NCI-H510A treated with DMSO at 0.1 percent for 48 hours (cell line): ENCODE data around the gene RUNX3.

ENCODE experiments used
- DNase-seq: peaks from one replicate; lab custom pipeline; 2025; lab: John Stamatoyannopoulos, UW

Gene RUNX3

GRCh38 chr1:24886241-24886640 lies 43.8 kb downstream of the RUNX3 start:
- DNase-seq: no peak

GRCh38 chr1:24884751-24885150 lies 45.3 kb downstream of the RUNX3 start:
- DNase-seq: no peak

- DNase-seq: no peak
Observed at GRCh38 chr1:24881034-24881433, 49.0 kb downstream of the RUNX3 start.

- no peak for DNase-seq
Observed at GRCh38 chr1:24878775-24879742, 51.0 kb downstream of the RUNX3 start.

- no peak for DNase-seq
Observed at GRCh38 chr1:24878045-24878444, 52.0 kb downstream of the RUNX3 start.

GRCh38 chr1:24875991-24876506 lies 54.0 kb downstream of the RUNX3 start:
- no peak for DNase-seq

- DNase-seq: no peak
Observed at GRCh38 chr1:24875257-24875656, 54.8 kb downstream of the RUNX3 start.

- no peak for DNase-seq
Observed at GRCh38 chr1:24874611-24875234, 55.4 kb downstream of the RUNX3 start.

- no peak for DNase-seq
Observed at GRCh38 chr1:24874056-24874455, 56.0 kb downstream of the RUNX3 start.

- no peak for DNase-seq
Observed at GRCh38 chr1:24873148-24873547, 56.9 kb downstream of the RUNX3 start.

GRCh38 chr1:24872061-24872850 lies 57.8 kb downstream of the RUNX3 start:
- no peak for DNase-seq

GRCh38 chr1:24871306-24871901 lies 58.7 kb downstream of the RUNX3 start:
- no peak for DNase-seq

GRCh38 chr1:24870551-24871195 lies 59.4 kb downstream of the RUNX3 start:
- no peak for DNase-seq

- DNase-seq: no peak
Observed at GRCh38 chr1:24868016-24868875, 61.8 kb downstream of the RUNX3 start.

GRCh38 chr1:24867084-24867870 lies 62.8 kb downstream of the RUNX3 start:
- DNase-seq: no peak

- no peak for DNase-seq
Observed at GRCh38 chr1:24866211-24867083, 63.6 kb downstream of the RUNX3 start.

GRCh38 chr1:24865587-24865986 lies 64.5 kb downstream of the RUNX3 start:
- DNase-seq: no peak

- DNase-seq: no peak
Observed at GRCh38 chr1:24865168-24865567, 64.9 kb downstream of the RUNX3 start.

GRCh38 chr1:24864370-24864777 lies 65.7 kb downstream of the RUNX3 start:
- no peak for DNase-seq
